ENCODE results near the gene RPTOR.

Gene RPTOR

DNA sequence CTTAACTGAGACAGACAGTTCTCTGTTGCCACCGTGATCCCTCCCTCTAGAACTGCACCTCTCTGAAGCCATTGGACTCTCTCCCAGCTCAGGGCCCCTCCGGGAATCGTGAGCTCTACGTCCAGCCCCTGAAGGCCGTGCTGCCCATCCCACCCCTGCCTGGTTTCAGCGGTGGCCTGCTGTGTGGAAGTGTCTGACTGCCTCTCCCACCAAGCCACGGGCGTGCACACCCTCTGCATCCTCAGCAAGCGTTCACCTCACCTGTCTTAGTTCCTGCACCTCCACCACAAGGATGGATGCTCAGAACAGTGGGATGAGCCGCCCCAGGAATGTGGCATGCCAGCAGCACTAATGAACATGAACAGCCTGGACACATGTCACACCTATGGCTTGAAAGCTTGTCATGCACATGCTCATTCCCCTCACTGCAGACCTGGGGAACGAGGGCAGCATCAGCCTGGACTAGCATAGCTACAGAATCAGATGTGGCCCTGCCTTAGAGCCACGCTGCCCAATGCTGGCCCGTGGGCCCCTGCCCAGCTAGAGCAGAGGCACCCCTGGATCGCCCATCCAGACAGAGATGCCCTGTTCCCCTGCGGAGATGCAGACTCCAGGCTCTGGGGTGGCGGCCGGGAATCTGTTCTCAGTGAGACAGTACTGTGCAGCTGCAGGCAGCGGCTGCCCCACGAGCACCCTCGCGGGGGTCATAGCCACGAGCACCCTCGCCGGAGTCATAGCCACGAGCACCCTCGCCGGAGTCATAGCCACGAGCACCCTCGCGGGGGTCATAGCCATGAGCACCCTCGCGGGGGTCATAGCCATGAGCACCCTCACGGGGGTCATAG lies 373.3 kb downstream of the RPTOR start:
- in situ Hi-C loops (cut with MboI; ENCODE audit: low pct_unique_long_range_greater_than_20kb, low sequenced_read_pairs, unreplicated experiment): no loop called here
- DNase-seq (ENCODE audit: low spot score): no peak
- TF ChIP-seq, protein P1, sequence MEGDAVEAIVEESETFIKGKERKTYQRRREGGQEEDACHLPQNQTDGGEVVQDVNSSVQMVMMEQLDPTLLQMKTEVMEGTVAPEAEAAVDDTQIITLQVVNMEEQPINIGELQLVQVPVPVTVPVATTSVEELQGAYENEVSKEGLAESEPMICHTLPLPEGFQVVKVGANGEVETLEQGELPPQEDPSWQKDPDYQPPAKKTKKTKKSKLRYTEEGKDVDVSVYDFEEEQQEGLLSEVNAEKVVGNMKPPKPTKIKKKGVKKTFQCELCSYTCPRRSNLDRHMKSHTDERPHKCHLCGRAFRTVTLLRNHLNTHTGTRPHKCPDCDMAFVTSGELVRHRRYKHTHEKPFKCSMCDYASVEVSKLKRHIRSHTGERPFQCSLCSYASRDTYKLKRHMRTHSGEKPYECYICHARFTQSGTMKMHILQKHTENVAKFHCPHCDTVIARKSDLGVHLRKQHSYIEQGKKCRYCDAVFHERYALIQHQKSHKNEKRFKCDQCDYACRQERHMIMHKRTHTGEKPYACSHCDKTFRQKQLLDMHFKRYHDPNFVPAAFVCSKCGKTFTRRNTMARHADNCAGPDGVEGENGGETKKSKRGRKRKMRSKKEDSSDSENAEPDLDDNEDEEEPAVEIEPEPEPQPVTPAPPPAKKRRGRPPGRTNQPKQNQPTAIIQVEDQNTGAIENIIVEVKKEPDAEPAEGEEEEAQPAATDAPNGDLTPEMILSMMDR (IDR thresholded peaks at IDR 0.05; ENCODE audit: extremely low read depth, insufficient read depth, missing control alignments): no peak

DNA sequence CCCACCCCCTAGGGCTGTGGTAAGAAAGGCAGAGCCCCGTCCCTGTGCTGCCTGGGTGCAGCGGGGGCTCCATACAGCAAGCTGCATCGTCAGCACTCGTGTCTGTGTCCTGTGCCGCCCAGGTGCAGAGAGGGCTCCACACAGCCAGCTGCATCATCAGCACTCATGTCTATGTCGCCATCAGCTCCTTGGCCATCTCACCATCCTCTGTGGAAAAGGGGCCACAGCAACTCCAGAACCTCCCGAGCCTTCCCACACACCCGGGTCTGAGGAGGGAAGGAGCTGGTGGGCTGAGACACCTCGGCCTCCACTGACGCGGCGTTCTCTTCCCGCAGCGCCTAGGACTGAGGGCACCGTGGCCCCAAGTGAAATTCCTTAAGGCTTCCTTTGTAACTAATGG lies 374.1 kb downstream of the RPTOR start:
- TF ChIP-seq, protein P1 (IDR thresholded peaks at IDR 0.05; ENCODE audit: extremely low read depth, insufficient read depth, missing control alignments): no peak
- no peak for DNase-seq (ENCODE audit: low spot score)
- in situ Hi-C loops (cut with MboI; ENCODE audit: low pct_unique_long_range_greater_than_20kb, low sequenced_read_pairs, unreplicated experiment): no loop called here

DNA sequence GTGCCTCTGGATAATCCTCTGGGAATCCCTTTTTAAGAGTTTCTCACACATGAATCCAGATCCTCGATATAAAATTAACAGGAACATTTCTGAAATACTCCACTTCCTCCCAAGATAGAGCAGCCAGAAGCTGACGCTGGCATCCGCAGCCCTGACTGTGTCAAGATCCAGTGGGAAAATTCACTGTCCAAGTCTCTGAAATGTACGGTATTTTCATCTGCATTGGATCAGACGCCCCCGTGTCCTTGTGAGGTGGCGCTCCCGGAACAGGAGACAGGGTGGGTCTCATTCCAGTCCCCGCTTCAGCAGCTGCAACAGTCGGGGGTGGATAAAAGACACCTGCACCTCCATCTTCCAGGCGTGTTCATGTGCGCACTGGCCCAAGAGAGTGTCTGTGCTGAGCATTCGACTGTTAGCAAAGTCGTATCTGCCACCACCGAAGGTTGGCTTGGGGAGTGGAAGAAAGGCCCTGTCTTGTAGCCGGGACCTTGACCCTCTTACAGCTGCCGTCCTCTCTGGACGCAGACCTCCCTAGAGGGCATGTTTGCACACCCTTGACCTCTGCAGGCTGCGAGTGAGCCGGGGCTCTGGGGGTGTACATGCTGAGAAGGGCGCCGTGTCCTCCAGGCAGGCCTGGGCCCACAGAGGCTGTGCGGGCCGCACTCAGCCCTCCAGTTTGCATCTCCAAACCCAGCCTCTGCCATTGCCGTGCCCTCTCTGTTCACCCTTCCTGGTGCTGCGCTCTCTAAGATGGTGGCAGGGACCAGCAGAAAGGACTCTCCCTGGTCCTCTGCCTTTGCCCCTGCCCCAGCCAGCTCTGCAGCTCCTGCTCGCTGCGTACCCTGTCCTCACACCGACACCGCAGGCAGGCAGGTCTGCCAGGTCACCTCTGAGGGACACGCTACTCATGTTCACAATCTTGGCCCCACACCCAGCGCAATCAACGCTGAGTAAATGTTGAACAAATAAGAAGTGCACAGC lies 375.0 kb downstream of the RPTOR start:
- in situ Hi-C loops (cut with MboI; ENCODE audit: low pct_unique_long_range_greater_than_20kb, low sequenced_read_pairs, unreplicated experiment): no loop called here
- TF ChIP-seq, protein P1 (IDR thresholded peaks at IDR 0.05; ENCODE audit: extremely low read depth, insufficient read depth, missing control alignments): no peak
- no peak for DNase-seq (ENCODE audit: low spot score)

DNA sequence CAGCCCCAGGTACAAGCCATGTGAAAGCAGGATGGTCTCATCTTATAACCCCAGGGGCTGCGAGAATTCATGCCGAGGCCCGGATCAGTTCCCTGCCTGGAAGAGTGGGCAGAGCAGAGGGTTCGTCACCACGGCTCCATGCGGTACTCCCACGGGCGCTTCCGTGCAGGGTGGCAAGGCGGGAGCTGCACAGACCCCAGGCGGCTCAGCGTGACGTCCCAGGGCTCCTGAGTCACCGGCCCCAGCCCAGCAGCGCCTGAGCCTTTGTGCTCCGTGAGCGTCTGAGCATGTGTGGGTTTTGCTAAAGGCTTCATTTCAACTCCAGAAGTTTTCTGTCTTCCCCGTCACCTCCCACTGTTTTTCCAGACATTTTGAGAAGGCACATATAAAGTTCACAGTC lies 375.8 kb downstream of the RPTOR start:
- DNase-seq (ENCODE audit: low spot score): no peak
- TF ChIP-seq, protein P1 (IDR thresholded peaks at IDR 0.05; ENCODE audit: extremely low read depth, insufficient read depth, missing control alignments): no peak
- in situ Hi-C loops (cut with MboI; ENCODE audit: low pct_unique_long_range_greater_than_20kb, low sequenced_read_pairs, unreplicated experiment): no loop called here

DNA sequence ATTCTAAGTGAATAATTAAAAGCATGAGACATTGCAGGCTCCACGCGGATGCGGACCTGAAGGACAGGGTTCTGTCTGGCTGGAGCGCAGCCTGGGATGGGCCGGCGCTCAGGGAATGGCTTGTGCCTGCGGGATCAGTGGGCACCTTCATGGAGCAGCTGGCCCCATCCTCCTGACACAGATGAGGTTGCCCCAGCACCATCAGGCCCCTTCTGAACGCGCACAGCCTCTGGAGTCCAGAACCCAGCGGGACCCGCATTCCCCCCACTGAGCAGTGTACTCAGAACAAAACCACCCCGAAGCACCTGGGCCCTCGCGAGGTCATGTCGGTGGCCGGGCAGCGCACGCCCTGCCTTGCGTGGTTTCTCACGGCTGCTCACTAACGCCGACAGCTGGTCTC lies 376.5 kb downstream of the RPTOR start:
- TF ChIP-seq, protein P1 (IDR thresholded peaks at IDR 0.05; ENCODE audit: extremely low read depth, insufficient read depth, missing control alignments): no peak
- no peak for DNase-seq (ENCODE audit: low spot score)
- in situ Hi-C loops (cut with MboI; ENCODE audit: low pct_unique_long_range_greater_than_20kb, low sequenced_read_pairs, unreplicated experiment): no loop called here

DNA sequence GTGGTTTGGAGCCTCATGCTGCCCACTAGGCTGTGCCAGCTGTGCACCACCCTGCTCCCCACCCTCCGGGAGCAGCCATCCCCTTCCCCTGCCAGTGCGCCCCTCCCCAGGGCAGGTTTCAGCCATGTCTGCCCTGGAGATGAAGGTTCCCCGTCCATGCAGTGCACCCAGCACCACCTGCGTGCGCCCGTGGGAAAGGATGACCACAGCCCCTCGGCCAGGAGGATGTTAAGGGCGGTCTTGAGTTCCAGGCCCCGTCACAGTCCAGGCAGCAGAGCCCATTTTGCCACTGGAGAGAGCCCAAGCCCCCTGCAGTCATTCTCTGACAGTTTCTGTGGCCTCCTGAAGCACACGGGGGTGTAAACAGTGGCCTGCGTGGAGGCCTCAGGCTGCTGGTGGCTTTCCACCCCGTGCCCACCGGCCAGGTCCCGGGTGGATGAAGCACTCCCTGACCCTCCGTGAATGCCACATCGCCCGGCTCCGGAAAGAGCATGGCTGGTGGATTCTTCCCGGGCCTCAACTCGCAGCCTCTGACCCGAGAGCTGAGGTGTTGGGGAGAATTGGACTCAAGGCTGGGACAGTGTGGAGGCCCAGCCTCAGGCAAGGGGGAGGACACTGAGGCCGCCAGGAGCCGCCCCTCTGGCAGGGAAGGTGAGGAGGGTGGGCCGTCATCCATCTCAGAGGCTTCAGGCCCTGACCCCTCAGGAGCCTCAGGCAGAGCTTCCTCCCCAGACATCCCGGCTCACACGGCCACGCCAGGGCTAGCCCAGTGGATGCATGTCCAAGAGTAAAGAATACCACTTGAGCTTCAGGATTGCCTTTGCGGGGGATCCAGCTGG lies 377.3 kb downstream of the RPTOR start:
- TF ChIP-seq, protein P1 (IDR thresholded peaks at IDR 0.05; ENCODE audit: extremely low read depth, insufficient read depth, missing control alignments): no peak
- no peak for DNase-seq (ENCODE audit: low spot score)
- in situ Hi-C loops (cut with MboI; ENCODE audit: low pct_unique_long_range_greater_than_20kb, low sequenced_read_pairs, unreplicated experiment): no loop called here

Measured in GM13977 (cell line).